ENCODE results near the gene LRPAP1.
A peak's percentile ranks its signal among the peaks of the same experiment; 100 is the strongest.
"Not testable (repeated sequence)": the region's sequence is repeated elsewhere in the genome, so short reads cannot be mapped to it uniquely, and the experiment has no call there.

Gene LRPAP1

DNA sequence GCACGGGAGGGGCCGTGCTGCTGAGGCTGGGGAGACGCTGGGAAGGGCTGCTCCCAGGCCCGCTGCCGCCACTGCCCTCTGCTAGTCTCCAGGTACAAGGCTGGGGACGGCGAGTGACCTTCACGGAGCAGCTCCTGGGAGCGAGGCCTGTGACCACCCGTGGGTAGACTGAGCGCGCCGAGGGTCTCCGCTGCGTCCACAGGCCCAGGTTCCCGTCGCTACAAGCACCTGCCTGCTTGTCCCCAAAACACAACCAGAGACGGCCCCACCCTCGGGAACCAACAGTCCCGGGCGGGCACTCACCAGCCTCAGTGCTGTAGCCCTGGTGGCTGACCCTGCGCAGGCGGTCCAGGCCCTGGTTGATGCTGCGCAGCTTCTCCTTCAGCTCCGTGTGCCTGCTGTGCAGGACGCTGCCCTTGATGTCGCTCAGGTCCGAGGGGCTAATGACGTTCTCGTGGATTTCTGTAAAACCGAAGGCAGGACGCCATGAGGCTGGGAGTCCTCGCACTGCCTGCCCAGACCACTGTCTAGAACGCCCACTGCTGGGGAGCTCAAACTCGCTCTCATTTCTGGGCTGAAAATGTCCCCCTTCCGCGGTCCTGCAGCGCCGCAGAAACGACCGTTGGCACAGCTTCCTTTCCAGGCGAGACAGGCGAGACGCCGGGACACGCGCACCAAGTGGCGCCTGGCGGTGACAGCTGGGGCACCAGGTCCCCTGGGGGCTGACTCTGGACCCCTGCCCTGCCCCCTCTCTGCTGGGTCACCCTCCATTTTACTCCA is 14.3 kb downstream of the LRPAP1 start:
- DNase-seq: peak in 1 of 5 donors; percentile 10

DNA sequence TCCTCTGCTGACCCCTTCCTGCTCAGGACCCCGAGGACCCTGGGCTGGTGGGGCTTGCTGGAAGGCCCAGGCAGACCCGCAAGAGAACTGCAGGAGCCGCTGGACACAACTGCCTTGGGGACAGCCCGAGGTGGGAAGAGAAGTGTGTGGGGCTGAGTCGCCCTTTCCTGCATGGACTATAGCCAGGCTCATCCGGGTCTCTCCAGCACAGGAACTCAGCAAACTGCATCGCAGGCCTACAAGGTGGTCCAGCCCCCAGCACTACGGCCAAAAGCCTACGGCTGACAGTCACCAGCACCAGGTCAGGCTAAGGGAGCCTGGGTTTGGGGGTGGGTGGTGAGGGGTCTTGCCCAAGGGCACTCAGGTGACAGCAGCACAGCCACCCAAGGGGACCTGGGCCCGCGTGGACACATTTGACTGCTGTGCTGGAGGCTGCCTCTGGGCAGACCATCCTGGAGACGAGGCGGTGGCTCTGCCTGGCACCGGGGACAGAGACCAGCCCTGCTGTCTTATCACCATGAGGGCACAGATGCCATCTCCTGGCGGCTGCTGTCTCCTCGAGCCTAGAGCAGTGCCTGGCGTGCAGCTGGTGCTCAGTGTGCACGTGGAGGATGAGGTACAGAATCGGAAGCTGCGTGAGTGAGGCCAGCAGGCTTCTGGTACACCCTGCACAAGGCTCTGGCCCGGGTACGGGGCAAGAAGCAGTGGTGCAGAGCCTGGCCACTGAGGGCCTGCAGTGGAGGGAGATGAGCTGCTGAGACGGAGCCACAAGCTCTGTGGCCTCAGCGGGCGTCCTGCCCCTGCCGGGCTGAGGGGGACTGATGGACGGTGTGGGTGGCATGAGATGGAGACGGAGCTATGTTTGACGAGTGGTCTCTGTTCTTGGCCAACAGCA is 15.1 kb downstream of the LRPAP1 start:
- peak in 2 of 5 donors; percentile 5 to 11 for DNase-seq

DNA sequence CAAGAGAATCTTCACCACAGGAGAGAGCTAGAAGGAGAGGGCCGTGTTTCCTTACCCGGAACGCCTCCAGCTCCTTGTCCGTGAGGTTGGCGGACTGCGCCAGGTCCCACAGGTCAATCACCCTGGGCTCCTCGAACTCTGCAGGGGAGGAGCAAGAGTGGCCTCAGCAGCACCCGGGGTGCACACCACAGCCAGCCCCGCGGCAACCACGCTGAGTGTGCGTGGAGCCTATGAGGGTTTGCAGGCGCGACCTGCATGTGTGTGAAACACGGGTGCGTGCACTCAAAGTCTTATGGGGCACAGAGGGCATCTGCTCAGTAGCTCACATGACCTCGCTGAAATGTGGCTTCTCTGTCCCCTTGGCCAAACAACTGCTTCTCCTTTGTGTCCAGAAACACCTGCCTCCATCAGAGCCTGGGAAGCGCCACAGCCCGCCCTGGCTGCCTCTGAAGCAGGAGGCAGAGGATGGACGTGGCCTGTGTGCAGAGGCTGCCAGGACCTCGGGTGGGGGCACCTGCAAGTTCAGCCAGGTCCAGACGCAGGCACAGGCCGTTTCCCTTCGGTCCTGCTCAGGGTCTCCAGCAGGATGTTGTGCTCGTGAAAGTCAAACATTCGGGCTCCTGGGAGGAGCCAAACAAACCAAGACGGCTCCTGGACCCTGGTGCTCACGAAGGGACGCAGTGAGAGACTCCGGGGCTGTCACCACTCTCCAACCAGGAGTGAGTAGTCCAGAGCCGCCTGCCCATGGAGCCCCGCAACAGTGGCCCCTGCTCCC is 16.0 kb downstream of the LRPAP1 start:
- peak in 1 of 5 donors; percentile 11 for DNase-seq

GRCh38 chr4:3515646-3516045 is 16.6 kb downstream of the LRPAP1 start:
- peak in 1 of 5 donors; percentile 6 for DNase-seq

DNA sequence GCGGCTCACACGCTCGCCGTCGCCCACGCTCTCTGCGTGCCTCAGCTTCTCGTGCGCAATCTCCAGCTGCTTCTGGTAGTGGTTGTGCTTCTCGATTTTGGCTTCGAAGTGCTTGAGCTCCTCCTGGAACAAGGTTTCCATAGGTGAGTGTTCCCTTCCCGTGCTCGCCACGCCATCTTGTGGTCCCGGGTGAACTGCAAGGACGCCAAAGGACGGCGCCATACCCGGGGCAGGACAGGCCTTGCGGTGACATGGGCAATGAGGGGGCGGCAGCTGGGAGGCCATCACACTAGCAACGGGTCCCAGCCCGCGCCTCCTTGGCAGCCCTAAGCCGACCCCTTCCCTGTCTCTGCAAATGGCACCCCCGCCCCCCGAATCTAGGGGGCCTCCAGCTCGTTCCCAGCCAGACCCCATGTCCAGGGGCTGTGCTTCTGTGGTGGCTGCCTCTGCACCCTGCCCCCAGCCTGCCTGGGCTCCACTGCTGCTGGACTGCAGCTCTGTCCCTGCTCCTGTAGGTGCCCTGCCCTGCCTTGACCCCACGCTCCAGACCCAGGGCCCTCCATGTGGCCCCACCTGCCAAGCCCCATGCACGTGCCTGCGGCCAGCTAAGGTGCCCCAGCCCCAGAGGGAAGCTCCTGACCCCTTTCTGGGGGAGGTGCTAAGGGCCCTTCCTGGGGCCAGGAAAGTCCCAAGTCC is 17.3 kb downstream of the LRPAP1 start:
- DNase-seq: peak in 2 of 5 donors; percentile 6 to 12

DNA sequence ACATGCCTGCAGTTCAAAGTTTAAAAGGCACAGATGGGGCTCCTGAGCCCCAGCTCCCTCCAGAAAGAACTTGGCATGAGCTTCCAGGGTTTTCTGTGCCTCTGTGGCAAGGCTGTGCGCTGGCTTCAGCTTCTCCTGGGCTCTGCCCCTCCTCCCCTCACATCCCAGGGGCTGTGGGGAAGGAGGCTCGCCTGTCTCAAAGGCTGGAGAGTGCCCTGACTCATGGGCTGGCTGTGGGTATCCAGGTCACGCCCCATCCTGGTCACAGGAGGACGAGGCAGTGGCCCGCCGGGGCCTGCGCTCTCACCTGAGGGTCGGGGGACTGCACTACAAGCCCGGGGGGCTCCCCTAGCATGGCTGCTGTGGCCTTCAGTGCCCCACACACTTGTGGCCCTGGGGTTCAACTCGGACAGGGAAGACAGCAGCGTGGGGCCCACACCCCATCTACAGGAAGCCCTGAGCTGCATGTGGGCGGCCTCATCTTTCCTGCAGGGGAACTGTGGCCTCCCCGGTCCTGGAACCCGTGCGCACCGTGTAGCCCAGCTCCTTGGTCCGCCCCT is 17.9 kb downstream of the LRPAP1 start:
- DNase-seq: no peak

GRCh38 chr4:3513807-3514206 is 18.4 kb downstream of the LRPAP1 start:
- no peak for DNase-seq

- no peak for DNase-seq
Measured at GRCh38 chr4:3512719-3513118, 19.5 kb downstream of the LRPAP1 start.

- no peak for DNase-seq
Measured at GRCh38 chr4:3512279-3512678, 19.9 kb downstream of the LRPAP1 start.

- not testable (repeated sequence) for DNase-seq
Measured at GRCh38 chr4:3511601-3512000, 20.6 kb downstream of the LRPAP1 start.

DNA sequence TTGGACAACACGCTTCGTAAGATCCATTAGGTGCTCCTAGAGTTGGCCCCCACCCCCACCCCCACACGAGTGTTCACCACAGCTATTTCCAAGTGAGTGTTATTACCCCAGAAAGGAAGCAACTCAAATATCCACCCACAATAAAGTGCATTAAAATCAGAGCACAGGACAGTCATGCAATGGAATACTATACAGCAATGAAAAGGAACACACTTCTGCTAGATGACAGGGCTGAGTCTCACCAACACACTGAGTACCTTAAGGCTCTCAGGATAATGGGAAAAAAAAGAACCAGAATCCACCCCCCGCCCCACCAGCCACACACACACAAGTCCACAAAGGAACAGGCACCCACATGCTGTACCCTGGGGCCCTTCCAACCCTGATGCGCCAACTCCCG is 21.0 kb downstream of the LRPAP1 start:
- DNase-seq: no peak

DNA sequence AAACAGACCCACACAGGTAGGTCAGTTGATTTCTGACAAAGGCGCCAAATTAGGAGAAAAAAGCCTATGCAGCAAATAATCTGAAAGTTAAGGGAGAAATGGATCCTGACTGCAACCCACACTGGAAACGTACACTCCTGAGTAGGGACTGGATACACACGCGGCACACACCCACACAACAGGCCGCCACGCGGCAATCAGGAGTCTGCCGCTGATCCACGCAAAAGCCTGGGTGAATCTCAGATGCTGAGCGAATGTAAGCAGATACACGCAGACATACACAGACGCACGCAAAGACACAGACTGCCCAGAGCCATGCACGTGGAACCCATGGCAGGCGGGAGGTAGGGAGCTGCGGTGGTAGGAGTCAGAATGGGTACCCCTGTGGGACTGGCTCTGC is 21.7 kb downstream of the LRPAP1 start:
- no peak for DNase-seq

DNA sequence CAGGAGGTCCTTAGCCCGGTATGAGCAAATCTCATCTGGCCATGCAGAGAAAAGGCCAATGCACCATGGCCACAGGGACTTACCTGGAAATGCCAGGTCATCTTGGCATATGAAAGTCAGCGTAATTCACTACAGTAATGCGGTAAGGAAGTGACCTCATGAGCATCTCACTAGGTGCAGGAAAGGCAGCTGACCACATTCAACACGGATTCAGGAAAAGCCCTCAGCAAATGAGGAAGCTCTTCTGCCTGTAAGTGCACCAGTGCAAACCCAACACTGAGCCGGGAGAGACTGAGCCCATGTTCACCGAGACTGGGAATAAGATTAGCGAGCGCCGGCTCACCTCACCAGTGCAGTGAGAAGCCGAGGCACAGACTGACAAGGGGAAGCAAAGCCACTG is 23.7 kb downstream of the LRPAP1 start:
- DNase-seq: no peak

DNA sequence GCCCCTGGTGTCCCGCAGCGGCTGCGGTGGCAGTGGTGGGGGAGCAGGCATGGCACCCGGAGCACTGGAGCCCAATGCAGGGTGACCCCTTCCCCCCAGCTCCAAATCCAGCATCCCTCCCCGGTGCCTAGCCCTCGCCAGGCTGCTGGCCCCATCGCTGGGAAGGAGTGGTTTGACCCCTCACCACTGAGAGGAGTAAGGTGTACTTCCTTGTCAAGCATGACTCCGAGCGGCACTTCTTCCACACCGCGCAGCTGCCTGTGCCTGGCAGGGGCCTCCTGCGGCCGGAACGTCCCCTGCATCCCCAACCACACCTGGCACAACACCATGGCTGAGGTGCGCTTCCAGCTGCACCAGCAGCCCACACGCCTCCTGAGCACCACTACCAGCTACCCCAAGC is 27.0 kb downstream of the LRPAP1 start:
- DNase-seq: no peak

GRCh38 chr4:3502941-3503936 is 29.0 kb downstream of the LRPAP1 start:
- no peak for DNase-seq

DNA sequence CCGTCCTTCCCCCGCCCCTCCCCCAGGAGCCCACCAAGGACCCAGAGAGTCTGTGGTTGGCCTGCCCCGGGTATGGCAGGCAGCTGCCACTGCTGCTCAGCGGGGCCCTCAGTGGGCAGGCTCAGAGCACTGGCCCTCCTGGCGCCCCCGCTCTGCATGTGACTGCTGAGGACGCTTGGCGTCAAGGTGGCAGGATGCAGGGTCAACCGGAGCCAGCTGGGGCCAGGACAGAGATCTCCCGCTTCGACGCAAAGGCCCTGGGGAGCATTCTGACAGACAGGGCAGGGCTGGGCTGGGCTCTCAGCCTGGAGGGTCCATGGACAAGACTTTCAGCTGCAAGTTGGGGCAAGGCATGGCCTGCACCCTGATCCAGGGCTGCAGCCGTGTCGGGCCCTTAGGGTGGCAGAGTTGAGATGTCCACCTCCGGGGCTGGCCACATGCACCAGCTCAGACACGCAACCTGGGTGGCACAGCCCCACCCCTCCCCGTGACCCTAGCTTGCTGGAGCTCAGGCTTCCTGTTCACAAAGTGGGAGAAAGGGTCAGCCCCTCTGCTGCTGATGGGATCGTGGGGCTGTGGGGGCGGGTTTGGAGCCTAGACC is 30.3 kb downstream of the LRPAP1 start:
- no peak for DNase-seq

DNA sequence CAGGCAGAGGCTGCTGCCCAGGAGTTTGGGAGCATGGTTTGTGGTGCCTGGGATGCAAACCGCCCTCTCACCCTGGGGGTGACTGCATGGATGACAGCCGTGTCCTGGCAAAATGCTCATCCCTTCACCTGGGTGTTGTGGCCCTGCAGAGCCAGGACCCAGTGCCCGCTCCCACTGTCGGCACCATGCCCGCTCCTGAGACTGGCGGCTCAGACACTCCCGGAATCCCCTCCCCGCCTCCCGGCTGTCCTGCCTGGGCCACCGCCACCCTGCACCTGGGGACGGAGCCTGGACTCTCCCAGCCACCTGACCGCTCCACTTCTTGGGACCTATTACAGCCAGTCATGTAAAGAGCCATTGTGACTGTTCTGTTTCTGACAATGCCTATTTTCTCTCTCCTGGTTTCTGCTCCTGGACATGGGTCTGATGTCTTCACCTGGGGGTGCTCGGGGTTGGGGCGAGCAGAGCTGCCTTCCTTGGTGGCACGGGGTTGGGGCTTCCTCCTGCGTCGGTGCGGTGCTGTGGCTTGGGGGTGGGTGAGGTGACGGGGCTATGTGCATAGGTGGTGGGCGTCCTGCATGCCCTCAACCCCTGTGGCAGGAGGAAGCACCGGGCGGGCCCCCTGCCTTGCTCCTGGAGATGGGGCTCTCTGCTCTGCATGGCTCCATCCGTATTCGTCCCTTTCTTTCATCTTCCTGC is 30.9 kb downstream of the LRPAP1 start:
- DNase-seq: no peak

- DNase-seq: no peak
Measured at GRCh38 chr4:3500634-3501101, 31.6 kb downstream of the LRPAP1 start.

GRCh38 chr4:3500111-3500510 is 32.1 kb downstream of the LRPAP1 start:
- no peak for DNase-seq

- no peak for DNase-seq
Measured at GRCh38 chr4:3499710-3500109, 32.5 kb downstream of the LRPAP1 start.
